Hepatocyte (in vitro differentiated cells): ENCODE data around the gene GDPD5. TPM values are rescaled to one million over a fixed set of nuclear protein-coding genes. Genes with fewer than 3 reads are reported as not detected.

Source experiments
- DNase-seq: peaks from one replicate; pipeline ENCODE4 v3.0.0-alpha.2; 2016; ENCODE audit warnings: low spot score
- H2AFZ ChIP-seq: fragments of 200-600 bp; sonication (generic); 2 replicates; pipeline ENCODE4 v1.6.0; 2016; ENCODE audit warnings: antibody characterized with exemption, mild to moderate bottlenecking
- H3K27ac ChIP-seq: fragments of 200-600 bp; sonication (generic); 2 replicates; pipeline ENCODE4 v1.5.1; 2016; ENCODE audit warnings: mild to moderate bottlenecking
- H3K27me3 ChIP-seq: fragments of 200-600 bp; sonication (generic); 2 replicates; pipeline ENCODE4 v1.6.1; 2016
- H3K36me3 ChIP-seq: fragments of 200-600 bp; sonication (generic); replicated peaks from 2 replicates; pipeline ENCODE4 v1.5.1; 2016; ENCODE audit warnings: low read depth; ENCODE audit not compliant: insufficient read depth
- H3K4me1 ChIP-seq: fragments of 200-600 bp; sonication (generic); 2 replicates; pipeline ENCODE4 v1.5.1; 2016; ENCODE audit warnings: mild to moderate bottlenecking, moderate library complexity; ENCODE audit not compliant: insufficient read depth
- H3K4me2 ChIP-seq: fragments of 200-600 bp; sonication (generic); 2 replicates; pipeline ENCODE4 v1.6.0; 2016
- H3K4me3 ChIP-seq: fragments of 200-600 bp; sonication (generic); 2 replicates; pipeline ENCODE4 v1.5.1; 2016; ENCODE audit warnings: mild to moderate bottlenecking
- H3K79me2 ChIP-seq: fragments of 200-600 bp; sonication (generic); 2 replicates; pipeline ENCODE4 v1.6.0; 2017; ENCODE audit warnings: mild to moderate bottlenecking
- H3K9me2 ChIP-seq: fragments of 200-600 bp; sonication (generic); replicated peaks from 2 replicates; pipeline ENCODE4 v1.6.0; 2017; ENCODE audit warnings: mild to moderate bottlenecking; ENCODE audit not compliant: insufficient read depth
- H3K9me3 ChIP-seq: fragments of 200-600 bp; sonication (generic); 2 replicates; pipeline ENCODE4 v1.5.1; 2016; ENCODE audit warnings: low read depth, mild to moderate bottlenecking
- H4K20me1 ChIP-seq: fragments of 200-600 bp; sonication (generic); 2 replicates; pipeline ENCODE4 v1.6.0; 2016; ENCODE audit warnings: mild to moderate bottlenecking; ENCODE audit not compliant: insufficient read depth, poor library complexity, severe bottlenecking
- CTCF ChIP-seq: fragments of 200-600 bp; sonication (generic); IDR thresholded peaks from 2 replicates; pipeline ENCODE4 v1.5.1; 2016; ENCODE audit warnings: antibody characterized with exemption, mild to moderate bottlenecking; ENCODE audit not compliant: poor library complexity
- EZH2 ChIP-seq: fragments of 200-600 bp; sonication (generic); IDR thresholded peaks from 2 replicates; pipeline ENCODE4 v1.6.1; 2016; ENCODE audit warnings: antibody characterized with exemption, mild to moderate bottlenecking, borderline replicate concordance
- EZH2phosphoT487 ChIP-seq: fragments of 200-600 bp; sonication (generic); IDR thresholded peaks from one replicate; pipeline ENCODE4 v1.6.1; 2018; ENCODE audit warnings: antibody characterized with exemption, mild to moderate bottlenecking, low read depth, moderate library complexity; ENCODE audit not compliant: unreplicated experiment, severe bottlenecking
- WGBS: methylation state at CpG from one replicate; pipeline ENCODE4 v1.1.6; 2016; ENCODE audit warnings: low lambda C conversion rate; ENCODE audit errors: missing lambda C conversion rate; 5-methylcytosine and 5-hydroxymethylcytosine counted together
- polyA plus RNA-seq: library from polyadenylated mRNA; unstranded; fragments of >200 nt; fragmentation: Nextera tagmentation; extraction: Ambion mirVana; gene quantifications from 2 replicates; pipeline ENCODE4 v1.2.1, GENCODE V29; 2016
- total RNA-seq: library from RNA; depleted of rRNA; stranded (reverse); fragments of >200 nt; gene quantifications from 2 replicates; pipeline ENCODE4 v1.2.3, GENCODE V29; 2014

The GDPD5 gene
- total and polyA plus RNA-seq, 2 experiments from 2014 or later = 5.2 to 8.9 TPM

GRCh38 chr11:75499423-75500190, 26.1 kb downstream of the GDPD5 start:
- no peaks in the 10 kb centered on the region for H3K27me3 ChIP-seq
- 86% methylated on average over 8 of the region's 8 CpGs for WGBS
- H3K4me1 ChIP-seq = peaks cover 4% of the 10 kb centered on the region
- no peaks in the 10 kb centered on the region for H4K20me1 ChIP-seq
- no peak overlapping the region for H3K27ac ChIP-seq
- H3K9me2 ChIP-seq = no peaks in the 10 kb centered on the region
- no peaks in the 10 kb centered on the region for H3K9me3 ChIP-seq
- no peak for DNase-seq
- TF ChIP-seq CTCF = no peak
- no peak for TF ChIP-seq EZH2phosphoT487
- no peak for TF ChIP-seq EZH2
- no peaks in the 10 kb centered on the region for H3K36me3 ChIP-seq
- H3K79me2 ChIP-seq = no peaks in the 10 kb centered on the region
- H3K4me2 ChIP-seq = no peak overlapping the region
- no peak overlapping the region for H2AFZ ChIP-seq
- no peak overlapping the region for H3K4me3 ChIP-seq

- H3K9me2 ChIP-seq = no peaks in the 10 kb centered on the region
- 72% methylated on average over 4 of the region's 4 CpGs for WGBS
- H3K4me1 ChIP-seq = peaks cover 4% of the 10 kb centered on the region
- H3K4me2 ChIP-seq = no peak overlapping the region
- H3K36me3 ChIP-seq = no peaks in the 10 kb centered on the region
- H3K79me2 ChIP-seq = no peaks in the 10 kb centered on the region
- H3K4me3 ChIP-seq = no peak overlapping the region
- H3K27ac ChIP-seq = no peak overlapping the region
- no peak for DNase-seq
- no peaks in the 10 kb centered on the region for H3K27me3 ChIP-seq
- no peaks in the 10 kb centered on the region for H3K9me3 ChIP-seq
- H2AFZ ChIP-seq = no peak overlapping the region
- TF ChIP-seq CTCF (no peak), EZH2 (no peak), EZH2phosphoT487 (no peak)
- H4K20me1 ChIP-seq = no peaks in the 10 kb centered on the region
These were observed 27.0 kb downstream of the GDPD5 start for GRCh38 chr11:75498556-75499255.

- H3K27ac ChIP-seq = no peak overlapping the region
- no peaks in the 10 kb centered on the region for H3K79me2 ChIP-seq
- no peaks in the 10 kb centered on the region for H3K36me3 ChIP-seq
- no peaks in the 10 kb centered on the region for H3K9me3 ChIP-seq
- peaks cover 4% of the 10 kb centered on the region for H3K4me1 ChIP-seq
- no peak overlapping the region for H3K4me2 ChIP-seq
- H3K4me3 ChIP-seq = no peak overlapping the region
- TF ChIP-seq EZH2 (no peak), CTCF (no peak), EZH2phosphoT487 (no peak)
- no peaks in the 10 kb centered on the region for H3K9me2 ChIP-seq
- no peak overlapping the region for H2AFZ ChIP-seq
- 76% methylated on average over 5 of the region's 5 CpGs for WGBS
- DNase-seq = no peak
- H3K27me3 ChIP-seq = no peaks in the 10 kb centered on the region
- H4K20me1 ChIP-seq = no peaks in the 10 kb centered on the region
These were observed 27.8 kb downstream of the GDPD5 start for GRCh38 chr11:75497788-75498409.
